ENCODE measurements around the gene EFHB.
"Not testable (repeated sequence)": the region's sequence is repeated elsewhere in the genome, so short reads cannot be mapped to it uniquely, and the experiment has no call there.

The EFHB gene

DNA sequence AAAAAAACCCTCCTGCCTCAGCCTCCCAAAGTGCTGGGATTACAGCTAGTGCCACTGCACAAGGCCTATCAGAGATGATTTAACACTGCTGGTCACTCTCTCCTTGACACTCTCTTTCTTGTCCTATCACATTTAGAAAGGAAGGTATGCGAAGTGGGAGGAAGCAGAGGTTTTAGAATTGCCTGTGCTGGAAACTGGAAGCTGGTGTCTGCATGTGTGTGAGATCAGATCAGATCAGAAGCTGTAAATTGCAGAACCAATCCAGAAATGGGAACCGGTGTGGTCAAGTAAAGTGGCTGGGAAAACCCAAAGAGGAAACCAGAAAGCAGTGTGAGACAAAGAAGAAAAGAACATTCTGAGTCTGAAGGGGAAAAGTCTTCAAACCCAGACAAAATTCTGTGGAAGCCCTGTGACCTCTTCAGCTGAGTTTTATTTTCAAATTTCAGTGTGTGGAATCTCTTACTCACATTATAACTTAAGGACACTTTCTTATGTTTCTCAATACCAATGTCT, 2.8 kb downstream of the EFHB start:
- no peak for DNase-seq

DNA sequence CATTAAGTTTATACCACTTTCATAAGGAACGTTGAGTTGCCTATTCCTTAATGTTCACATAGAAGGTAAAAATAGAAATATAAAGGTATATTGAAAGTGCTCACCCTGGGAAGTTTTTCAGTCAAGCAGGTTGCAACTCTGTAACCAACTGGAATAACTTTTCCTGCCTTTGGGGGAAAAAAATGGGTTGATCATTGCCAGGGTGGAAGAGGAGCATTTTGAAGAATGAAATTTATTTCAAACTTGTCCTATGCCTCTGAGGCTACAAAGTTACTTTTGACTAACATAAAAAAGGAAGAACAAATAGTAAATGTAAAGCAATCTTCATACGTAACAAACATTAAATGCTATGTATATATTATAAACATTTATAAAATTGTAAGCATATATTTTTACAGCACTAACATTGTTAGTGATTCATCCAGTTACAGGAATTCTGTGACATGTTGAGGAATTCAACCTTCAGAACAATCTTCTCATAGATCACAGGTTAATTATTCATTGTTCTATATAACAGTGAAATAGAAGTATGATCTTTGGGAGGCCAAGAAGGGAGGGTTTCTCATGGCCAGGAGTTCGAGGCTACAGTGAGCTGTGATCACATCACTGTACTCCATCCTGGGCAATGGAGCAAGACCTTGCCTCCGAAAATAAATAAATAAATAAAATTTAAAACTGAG, 13.5 kb downstream of the EFHB start:
- no peak for DNase-seq

- no peak for DNase-seq
Measured at GRCh38 chr3:19917167-19917566, 16.9 kb downstream of the EFHB start.

DNA sequence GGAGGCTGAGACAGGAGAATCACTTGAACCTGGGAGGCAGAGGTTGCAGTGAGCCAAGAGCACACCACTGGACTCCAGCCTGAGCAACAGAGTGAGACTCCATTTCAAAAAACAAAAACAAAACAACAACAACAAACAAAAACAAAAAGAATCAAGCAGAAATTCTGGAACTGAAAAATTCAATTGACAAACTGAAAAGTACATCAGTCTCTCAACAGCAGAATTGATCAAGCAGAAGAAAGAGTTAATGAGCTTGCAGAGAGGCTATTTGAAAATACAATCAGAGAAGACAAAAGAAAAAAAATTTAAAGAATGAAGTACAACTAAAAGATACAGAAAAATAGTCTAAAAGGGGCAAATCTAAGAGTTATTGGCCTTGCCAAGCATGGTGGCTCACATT, 22.6 kb downstream of the EFHB start:
- DNase-seq, result no peak

GRCh38 chr3:19907523-19907922, 26.5 kb downstream of the EFHB start:
- DNase-seq, result no peak

DNA sequence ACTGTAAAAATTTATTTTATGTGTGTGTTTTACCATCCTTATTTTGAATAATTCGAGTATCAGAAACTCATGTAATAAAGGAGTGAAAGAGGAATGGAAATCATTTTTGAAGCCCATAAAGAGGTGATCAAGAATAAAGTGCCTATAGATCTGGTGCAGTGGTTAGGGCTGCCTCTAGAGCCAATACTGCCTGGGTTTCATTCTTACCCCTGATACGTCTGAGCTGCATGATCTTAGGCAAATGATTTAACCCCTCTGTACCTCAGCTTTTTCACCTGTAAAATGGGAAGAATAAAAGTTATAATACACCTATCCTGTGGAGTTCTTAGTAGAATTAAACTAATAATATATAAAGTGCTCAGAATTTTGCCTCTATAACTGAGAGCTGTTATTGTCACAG, 30.4 kb downstream of the EFHB start:
- no peak for DNase-seq

DNA sequence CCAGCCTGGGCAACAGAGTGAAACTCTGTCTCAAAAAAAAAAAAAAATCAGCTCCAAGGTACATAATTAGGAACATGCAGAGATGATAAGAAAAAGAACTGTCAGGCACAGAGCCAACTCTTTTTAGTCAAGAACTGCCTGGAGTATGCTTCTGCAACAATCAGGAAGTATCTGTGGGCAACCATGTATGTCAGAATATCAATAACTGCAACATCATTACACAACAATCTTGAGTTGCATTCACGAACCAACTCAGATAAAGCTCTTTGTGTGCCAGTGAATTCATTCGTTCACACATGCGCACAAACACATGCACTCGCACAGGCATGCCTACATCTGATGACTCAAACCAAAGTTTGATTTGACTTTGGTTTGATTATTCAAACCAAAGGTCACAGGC, 32.1 kb downstream of the EFHB start:
- DNase-seq, result no peak

DNA sequence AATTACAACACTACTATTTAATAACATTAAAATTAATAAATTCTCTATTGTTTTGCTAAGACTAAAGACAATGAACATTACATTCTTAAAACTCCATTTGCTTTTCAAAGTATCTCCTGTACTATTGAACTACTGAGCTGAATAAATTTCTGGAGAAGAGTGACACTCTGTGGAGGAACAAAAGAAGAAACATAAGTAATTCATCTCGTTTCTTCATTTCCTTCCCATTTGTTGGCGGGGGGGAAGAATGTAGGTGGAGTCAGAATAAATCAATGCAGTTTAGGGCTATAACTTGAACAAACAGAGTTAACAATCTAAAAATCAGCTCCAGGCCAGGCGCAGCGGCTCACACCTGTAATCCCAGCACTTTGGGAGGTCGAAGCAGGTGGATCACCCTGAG, 32.7 kb downstream of the EFHB start:
- DNase-seq, result no peak

DNA sequence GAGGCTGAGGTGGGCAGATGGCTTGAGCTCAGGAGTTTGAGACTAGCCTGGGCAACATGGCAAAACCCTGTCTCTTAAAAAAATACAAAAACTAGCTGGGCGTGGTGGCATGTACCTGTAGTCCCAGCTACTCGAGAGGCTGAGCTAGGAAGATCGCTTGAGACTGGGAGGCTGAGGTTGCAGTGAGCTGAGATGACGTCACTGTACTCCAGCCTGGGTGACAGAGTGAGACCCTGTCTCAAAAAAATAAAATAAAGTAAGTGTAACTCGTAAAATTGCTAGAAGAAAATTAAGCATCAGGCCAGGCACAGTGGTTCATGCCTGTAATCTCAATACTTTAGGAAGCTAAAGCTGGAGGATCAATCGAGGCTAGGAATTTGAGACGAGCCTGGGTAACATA, 34.2 kb downstream of the EFHB start:
- DNase-seq, result not testable (repeated sequence)

- no peak for DNase-seq
Measured at GRCh38 chr3:19899264-19899663, 34.8 kb downstream of the EFHB start.

- no peak for DNase-seq
Measured at GRCh38 chr3:19898721-19899120, 35.3 kb downstream of the EFHB start.

GRCh38 chr3:19891740-19892139, 42.3 kb downstream of the EFHB start:
- no peak for DNase-seq

GRCh38 chr3:19888428-19889152, 45.4 kb downstream of the EFHB start:
- no peak for DNase-seq

GRCh38 chr3:19887122-19887521, 46.9 kb downstream of the EFHB start:
- DNase-seq, result not testable (repeated sequence)

GRCh38 chr3:19886404-19886803, 47.6 kb downstream of the EFHB start:
- no peak for DNase-seq

- DNase-seq, result no peak
Measured at GRCh38 chr3:19885468-19885867, 48.5 kb downstream of the EFHB start.

DNA sequence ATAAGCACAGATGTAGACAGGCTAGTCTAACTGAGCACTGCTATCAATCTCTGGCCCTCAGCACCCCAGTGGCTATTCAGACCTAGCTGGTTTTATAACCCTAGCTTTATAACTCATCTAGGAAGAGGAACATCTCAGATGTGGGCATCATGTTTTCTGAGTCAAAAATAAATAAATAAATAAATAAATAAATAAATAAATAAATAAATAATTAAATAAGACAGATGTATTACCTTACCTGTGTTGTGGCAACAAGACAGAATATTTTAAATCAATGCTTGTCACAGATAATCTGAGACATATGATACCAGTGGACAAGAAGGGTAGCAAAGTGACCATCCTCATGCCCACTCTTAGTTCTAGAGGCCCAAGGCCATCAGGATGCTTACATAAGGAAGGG, 52.2 kb downstream of the EFHB start:
- no peak for DNase-seq

DNA sequence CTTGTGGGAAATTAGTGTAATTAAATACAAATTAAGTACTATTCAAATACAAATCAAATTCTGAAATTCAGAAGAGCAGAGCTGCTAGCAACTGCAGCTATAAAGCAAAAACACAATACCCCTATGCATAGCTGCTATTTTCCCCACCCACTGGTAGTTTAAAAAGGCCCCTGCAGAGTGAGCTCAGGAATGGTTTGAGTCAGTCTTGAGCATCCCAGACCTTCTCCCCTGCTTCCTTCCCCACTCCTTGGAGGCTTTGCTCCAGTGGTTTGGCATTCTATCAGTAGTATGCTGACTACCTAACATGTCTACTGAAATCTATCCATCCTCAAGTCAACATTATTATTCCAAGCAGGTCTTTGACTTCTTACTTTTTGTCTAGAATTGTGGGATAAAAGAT, 53.0 kb downstream of the EFHB start:
- DNase-seq, result no peak

GRCh38 chr3:19877656-19878055, 56.4 kb downstream of the EFHB start:
- DNase-seq, result no peak

DNA sequence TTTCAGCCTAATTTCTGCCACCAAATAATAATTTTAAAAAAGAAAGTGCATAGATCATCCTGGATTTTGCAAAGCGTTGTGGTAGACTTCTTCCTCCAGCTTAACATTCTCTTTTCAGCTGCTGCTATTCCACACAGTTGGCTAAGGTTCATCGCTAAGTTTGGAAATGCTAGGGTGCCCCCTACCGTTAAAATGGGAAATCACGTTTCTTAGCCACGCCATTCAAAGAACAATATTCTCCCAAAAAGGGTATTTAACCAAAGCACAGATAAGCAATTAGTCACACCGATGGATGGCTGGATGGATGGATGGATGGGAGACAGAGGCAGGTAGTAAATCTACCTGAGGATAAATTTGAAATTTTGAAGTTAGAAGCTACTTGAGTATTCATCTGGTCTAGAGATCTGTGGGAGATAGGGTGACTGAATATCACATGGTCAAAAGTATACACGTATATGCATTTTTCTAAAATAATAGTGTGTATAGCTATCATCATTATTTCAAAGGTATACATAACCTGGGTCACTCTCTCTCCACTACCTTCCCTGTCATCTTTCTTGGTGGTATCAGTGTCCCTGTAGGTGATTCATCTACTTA, 67.2 kb downstream of the EFHB start:
- DNase-seq, result no peak

GRCh38 chr3:19855318-19855717, 78.7 kb downstream of the EFHB start:
- DNase-seq, result not testable (repeated sequence)

- DNase-seq, result not testable (repeated sequence)
Measured at GRCh38 chr3:19846609-19847008, 87.4 kb downstream of the EFHB start.
